HepG2 (cell line): Measurements from ENCODE around the gene SEMA4C. TPM values are rescaled to one million over a fixed set of nuclear protein-coding genes. Genes with fewer than 3 reads are reported as not detected.

Experiments
- ATAC-seq: fragments of 200-7000 bp; cut with Tn5 transposase; 3 replicates; pipeline ENCODE4 v1.9.1; 2020; ENCODE audit warnings: mild to moderate bottlenecking, moderate library complexity
- BruUV-seq: library from RNA; stranded (reverse); fragments of 400-500 nt; replicated peaks from 2 replicates; lab custom pipeline; 2021; lab: Mats Ljungman, UMichigan
- CTCF ChIA-PET: fragments of 300-600 bp; formaldehyde crosslinking; extraction: SDS; loops from one replicate; lab custom pipeline; 2021; ENCODE audit warnings: low total read pairs, inconsistent platforms, low intra/inter-chr PET ratio; lab: Yijun Ruan, JAX
- POLR2A ChIA-PET: fragments of 350-600 bp; sonication (Branson Sonifier 250); formaldehyde crosslinking; loops from one replicate; lab custom pipeline; 2020; ENCODE audit warnings: antibody characterized with exemption, inconsistent platforms; lab: Yijun Ruan, JAX
- DNase-seq: peaks from one replicate; pipeline ENCODE4 v3.0.0-alpha.2; 2015; ENCODE audit warnings: low spot score
- FAIRE-seq: peaks from 3 replicates; lab custom pipeline; 2011; peaks lifted over from hg19 to GRCh38; lab: Jason Lieb, UNC
- H2AFZ ChIP-seq: one replicate; pipeline ENCODE4 v1.6.1; 2011; ENCODE audit warnings: low read length, inconsistent platforms
- H3K27ac ChIP-seq: fragments of 300-600 bp; 3 replicates; pipeline ENCODE4 v1.8.0; 2011; ENCODE audit warnings: mixed run types, mild to moderate bottlenecking, mixed read lengths, low read length, inconsistent platforms; ENCODE audit not compliant: insufficient read depth; ENCODE audit errors: extremely low read length
- H3K27me3 ChIP-seq, 2 experiments: fragments of 200-600 bp in 1 of 2; 2 replicates in 1 of 2; 3 replicates in 1 of 2; pipeline versions ENCODE4 v1.6.0 to v1.8.0; 2011; ENCODE audit warnings: low read length in 2 of 2, mild to moderate bottlenecking in 2 of 2, moderate library complexity in 2 of 2, inconsistent platforms in 1 of 2; ENCODE audit not compliant: insufficient read depth in 2 of 2, control insufficient read depth in 1 of 2
- H3K36me3 ChIP-seq, 2 experiments: fragments of 200-600 bp in 1 of 2; replicated peaks in 1 of 2; 2 replicates in 1 of 2; 3 replicates in 1 of 2; pipeline versions ENCODE4 v1.5.1 to v1.8.0; 2011; ENCODE audit warnings: low read length in 2 of 2, inconsistent platforms in 1 of 2; ENCODE audit not compliant: insufficient read depth in 2 of 2, control insufficient read depth in 1 of 2
- H3K4me1 ChIP-seq: 2 replicates; pipeline ENCODE4 v1.5.1; 2012; ENCODE audit warnings: low read length, inconsistent platforms; ENCODE audit not compliant: insufficient read depth
- H3K4me2 ChIP-seq: 2 replicates; pipeline ENCODE4 v1.6.0; 2011; ENCODE audit warnings: low read depth, low read length, inconsistent platforms
- H3K4me3 ChIP-seq, 3 experiments: fragments of 200-600 bp in 1 of 3; sonication (generic), shearing (Covaris generic) in 1 of 3; replicated peaks in 1 of 3; 2 replicates each; pipeline ENCODE4 v1.5.1; 2011 to 2016; ENCODE audit warnings: low read length in 3 of 3, inconsistent platforms in 2 of 3, low read depth in 2 of 3, mild to moderate bottlenecking in 2 of 3, control low read depth in 1 of 3, mixed read lengths in 1 of 3; ENCODE audit not compliant: insufficient read depth in 1 of 3
- H3K79me2 ChIP-seq: one replicate; pipeline ENCODE4 v1.6.1; 2011; ENCODE audit warnings: low read length, inconsistent platforms; ENCODE audit not compliant: insufficient read depth
- H3K9ac ChIP-seq: 2 replicates; pipeline ENCODE4 v1.6.0; 2011; ENCODE audit warnings: mild to moderate bottlenecking, low read depth, low read length, inconsistent platforms; ENCODE audit not compliant: insufficient read depth
- H3K9me3 ChIP-seq: 2 replicates; pipeline ENCODE4 v1.5.1; 2012; ENCODE audit warnings: mild to moderate bottlenecking, low read length
- H4K20me1 ChIP-seq: 2 replicates; pipeline ENCODE4 v1.6.0; 2011; ENCODE audit warnings: inconsistent platforms, mild to moderate bottlenecking, low read length, moderate library complexity; ENCODE audit not compliant: insufficient read depth
- E2F2 ChIP-seq: sonication (generic); formaldehyde crosslinking; IDR thresholded peaks from 2 replicates; pipeline ENCODE4 v1.4.0; 2020; ENCODE audit warnings: missing genetic modification reagents, borderline replicate concordance
- FLYWCH1 ChIP-seq: sonication (generic); formaldehyde crosslinking; IDR thresholded peaks from 2 replicates; pipeline ENCODE4 v1.8.1; 2023; ENCODE audit warnings: mild to moderate bottlenecking, missing genetic modification reagents
- IKZF4 ChIP-seq: sonication (generic); formaldehyde crosslinking; IDR thresholded peaks from 2 replicates; pipeline ENCODE4 v1.5.1; 2020; ENCODE audit warnings: borderline replicate concordance, mild to moderate bottlenecking, low read depth, missing genetic modification reagents; ENCODE audit errors: not compliant biosample characterization
- MTF2 ChIP-seq: sonication (generic); formaldehyde crosslinking; IDR thresholded peaks from 2 replicates; pipeline ENCODE4 v1.5.0; 2020; ENCODE audit warnings: missing genetic modification reagents, borderline replicate concordance
- NFYC ChIP-seq: IDR thresholded peaks from 2 replicates; pipeline ENCODE4 v1.6.1; 2016; ENCODE audit warnings: missing genetic modification reagents, missing compliant biosample characterization
- NR2F2 ChIP-seq: IDR thresholded peaks from 2 replicates; pipeline ENCODE4 v1.6.1; 2012; ENCODE audit warnings: low read depth, inconsistent platforms, borderline replicate concordance
- NR2F6 ChIP-seq, 2 experiments: IDR thresholded peaks; 2 replicates each; pipeline ENCODE4 v1.6.1; 2016; ENCODE audit warnings: antibody characterized with exemption in 1 of 2, mild to moderate bottlenecking in 1 of 2
- PLRG1 ChIP-seq: fragments of 450-650 bp; conservative IDR thresholded peaks from 2 replicates; pipeline ENCODE4 v1.6.1; 2016
- SRY ChIP-seq: sonication (generic); formaldehyde crosslinking; IDR thresholded peaks from 2 replicates; pipeline ENCODE4 v1.8.0; 2022; ENCODE audit warnings: mild to moderate bottlenecking, missing genetic modification reagents
- STAT6 ChIP-seq: sonication (generic); formaldehyde crosslinking; IDR thresholded peaks from 2 replicates; pipeline ENCODE4 v1.4.0; 2020; ENCODE audit warnings: missing genetic modification reagents, mild to moderate bottlenecking, borderline replicate concordance
- U2AF1 ChIP-seq: fragments of 200-400 bp; formaldehyde crosslinking; optimal IDR thresholded peaks from 2 replicates; pipeline ENCODE3; 2017; ENCODE audit warnings: mild to moderate bottlenecking, low read depth, low read length
- ZC3H13 ChIP-seq: sonication (generic); formaldehyde crosslinking; IDR thresholded peaks from 2 replicates; pipeline ENCODE4 v1.8.1; 2023; ENCODE audit warnings: mild to moderate bottlenecking, missing genetic modification reagents, moderate library complexity
- ZFP36L1 ChIP-seq: sonication (generic); formaldehyde crosslinking; IDR thresholded peaks from 2 replicates; pipeline ENCODE4 v1.8.0; 2022; ENCODE audit warnings: mild to moderate bottlenecking, missing genetic modification reagents, moderate library complexity
- ZNF432 ChIP-seq: sonication (generic); formaldehyde crosslinking; IDR thresholded peaks from 2 replicates; pipeline ENCODE4 v1.5.0; 2020; ENCODE audit warnings: missing genetic modification reagents, mild to moderate bottlenecking, borderline replicate concordance
- WGBS: methylation state at CpG from one replicate; pipeline ENCODE4 v1.1.6; 2017; ENCODE audit warnings: low lambda C conversion rate; 5-methylcytosine and 5-hydroxymethylcytosine counted together
- in situ Hi-C: cut with HindIII; loops from 2 replicates; pipeline ENCODE4 v1.10.0; 2017; ENCODE audit warnings: low pct_unique_long_range_greater_than_20kb; ENCODE audit not compliant: extremely low pct_ligation_motif_present
- intact Hi-C: fragments of 100-400 bp; cut with micrococcal nuclease; formaldehyde crosslinking; loops from one replicate; pipeline ENCODE4 v1.10.0; 2022; ENCODE audit not compliant: unreplicated experiment
- polyA plus RNA-seq, 8 experiments: library from polyadenylated mRNA; depleted of rRNA in 3 of 8; stranded (reverse) in 7 of 8; unstranded in 1 of 8; fragments of >200 nt; fragmentation: Illumina TruSeq in 4 of 8; extraction: Trizol in 4 of 8; gene quantifications; 2 replicates each; pipeline versions ENCODE4 v1.2.1 to v1.2.3, GENCODE V29; 2011 to 2016; ENCODE audit warnings: low read depth in 4 of 8, missing spikeins in 1 of 8, mixed read lengths in 1 of 8; ENCODE audit not compliant: insufficient read depth in 1 of 8
- total RNA-seq, 5 experiments: library from RNA; depleted of rRNA; stranded (reverse); fragments of >200 nt; fragmentation: Illumina TruSeq; extraction: Trizol; gene quantifications; 2 replicates each; pipeline ENCODE4 v1.2.3, GENCODE V29; 2016; ENCODE audit warnings: low read depth in 1 of 5

Gene SEMA4C
- total and polyA plus RNA-seq, 2 of the 13 experiments (the other 11 are each of a cell fraction or from before 2014, with no cell fraction given): 25.9 to 46.6 TPM

GRCh38 chr2:96900237-96900636, 30.4 kb upstream of the SEMA4C start:
- TF ChIP-seq PLRG1 (no peak), ZNF432 (CRISPR knock-in tag) (no peak), ZFP36L1 (CRISPR knock-in tag) (no peak), NR2F2 (no peak), NFYC (CRISPR knock-in tag) (no peak), FLYWCH1 (CRISPR knock-in tag) (no peak), ZC3H13 (CRISPR knock-in tag) (no peak), MTF2 (CRISPR knock-in tag) (no peak), SRY (CRISPR knock-in tag) (no peak)
- no peak for FAIRE-seq
- H3K27me3 ChIP-seq: peaks cover 23 to 58% of the 10 kb centered on the region in 2 experiments
- no peak overlapping the region for H3K9ac ChIP-seq
- WGBS: 10% methylated on average over 10 of the region's 10 CpGs
- no peak overlapping the region for H3K4me2 ChIP-seq
- H3K36me3 ChIP-seq: no peaks in the 10 kb centered on the region
- H3K4me3 ChIP-seq: no peak overlapping the region
- no peaks in the 10 kb centered on the region for H3K4me1 ChIP-seq
- H2AFZ ChIP-seq: no peak overlapping the region
- in situ Hi-C loops: no loop called here
- ATAC-seq: no peak
- no peaks in the 10 kb centered on the region for H3K9me3 ChIP-seq
- H3K79me2 ChIP-seq: no peaks in the 10 kb centered on the region
- H4K20me1 ChIP-seq: no peaks in the 10 kb centered on the region
- intact Hi-C loops: no loop called here
- no TSS peak for BruUV-seq
- no peak for DNase-seq
- H3K27ac ChIP-seq: no peak overlapping the region
- ChIA-PET POLR2A (no interaction called here), CTCF (no interaction called here)

- Histone ChIP-seq H3K9ac (no peak overlapping the region), H3K4me1 (no peaks in the 10 kb centered on the region), H3K9me3 (no peaks in the 10 kb centered on the region), H3K4me3 (no peak overlapping the region), H2AFZ (no peak overlapping the region), H3K27ac (no peak overlapping the region), H4K20me1 (no peaks in the 10 kb centered on the region), H3K4me2 (no peak overlapping the region), H3K36me3 (no peaks in the 10 kb centered on the region), H3K27me3 (peaks cover 23 to 62% of the 10 kb centered on the region in 2 experiments), H3K79me2 (no peaks in the 10 kb centered on the region)
- TF ChIP-seq U2AF1 (no peak), STAT6 (CRISPR knock-in tag) (no peak), NR2F6 (IDR thresholded peaks at IDR 0.05) (no peak), NR2F6 (CRISPR knock-in tag; IDR thresholded peaks at IDR 0.05) (no peak), E2F2 (no peak), IKZF4 (no peak)
- ChIA-PET CTCF (no interaction called here), POLR2A (no interaction called here)
- no peak for DNase-seq
- WGBS: 10% methylated on average over 4 of the region's 4 CpGs
- in situ Hi-C loops: no loop called here
- no peak for FAIRE-seq
- intact Hi-C loops: no loop called here
- ATAC-seq: no peak
- BruUV-seq: no TSS peak
Observed at GRCh38 chr2:96899413-96899741, 29.5 kb upstream of the SEMA4C start.
